OCI-LY7 (cell line): ENCODE data around the gene TRIM5.

Experiments
- CTCF ChIP-seq: fragments of 200-600 bp; sonication (generic); conservative IDR thresholded peaks from 2 replicates; pipeline ENCODE4 v1.5.1; 2014; ENCODE audit warnings: mild to moderate bottlenecking, antibody characterized with exemption, low read length, moderate library complexity, mixed read lengths
- EZH2phosphoT487 ChIP-seq: fragments of 200-600 bp; sonication (generic); IDR thresholded peaks from 2 replicates; pipeline ENCODE4 v1.6.1; 2018; ENCODE audit warnings: low read depth, borderline replicate concordance, mild to moderate bottlenecking, mixed run types, antibody characterized with exemption, low read length, moderate library complexity, mixed read lengths

DNA sequence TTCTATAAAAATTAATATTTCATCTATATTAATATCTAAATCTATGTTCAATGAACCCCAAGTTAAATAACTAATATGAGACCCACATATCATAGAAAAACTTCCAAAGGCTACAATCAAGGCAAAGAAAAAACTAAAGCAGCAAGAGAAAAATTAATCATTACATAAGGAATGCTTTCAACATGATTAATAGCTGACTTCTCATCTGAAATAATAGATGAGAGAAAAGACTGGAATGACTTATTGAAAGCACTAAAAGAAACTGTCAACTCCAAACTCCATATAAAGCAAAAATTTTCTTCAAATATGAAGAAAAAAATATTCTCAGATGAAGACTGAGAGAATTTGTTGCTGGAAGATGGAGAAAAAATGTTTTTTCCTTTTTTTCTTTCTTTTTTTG lies 13.0 kb downstream of the TRIM5 start:
- TF ChIP-seq CTCF (no peak), EZH2phosphoT487 (no peak)
